HepG2 (cell line): Measurements from ENCODE around the gene ACSL1. TPM values are rescaled to one million over a fixed set of nuclear protein-coding genes. Genes with fewer than 3 reads are reported as not detected.

Experiments used
- ATAC-seq: fragments of 200-7000 bp; cut with Tn5 transposase; 3 replicates; pipeline ENCODE4 v1.9.1; 2020; ENCODE audit warnings: mild to moderate bottlenecking, moderate library complexity
- BruUV-seq: library from RNA; stranded (reverse); fragments of 400-500 nt; replicated peaks from 2 replicates; lab custom pipeline; 2021; lab: Mats Ljungman, UMichigan
- CTCF ChIA-PET: fragments of 300-600 bp; formaldehyde crosslinking; extraction: SDS; loops from one replicate; lab custom pipeline; 2021; ENCODE audit warnings: low total read pairs, inconsistent platforms, low intra/inter-chr PET ratio; lab: Yijun Ruan, JAX
- POLR2A ChIA-PET: fragments of 350-600 bp; sonication (Branson Sonifier 250); formaldehyde crosslinking; loops from one replicate; lab custom pipeline; 2020; ENCODE audit warnings: antibody characterized with exemption, inconsistent platforms; lab: Yijun Ruan, JAX
- DNase-seq: peaks from one replicate; pipeline ENCODE4 v3.0.0-alpha.2; 2015; ENCODE audit warnings: low spot score
- FAIRE-seq: peaks from 3 replicates; lab custom pipeline; 2011; peaks lifted over from hg19 to GRCh38; lab: Jason Lieb, UNC
- H2AFZ ChIP-seq: one replicate; pipeline ENCODE4 v1.6.1; 2011; ENCODE audit warnings: low read length, inconsistent platforms
- H3K27ac ChIP-seq: fragments of 300-600 bp; 3 replicates; pipeline ENCODE4 v1.8.0; 2011; ENCODE audit warnings: mixed run types, mild to moderate bottlenecking, mixed read lengths, low read length, inconsistent platforms; ENCODE audit not compliant: insufficient read depth; ENCODE audit errors: extremely low read length
- H3K27me3 ChIP-seq, 2 experiments: fragments of 200-600 bp in 1 of 2; 2 replicates in 1 of 2; 3 replicates in 1 of 2; pipeline versions ENCODE4 v1.6.0 to v1.8.0; 2011; ENCODE audit warnings: low read length in 2 of 2, mild to moderate bottlenecking in 2 of 2, moderate library complexity in 2 of 2, inconsistent platforms in 1 of 2; ENCODE audit not compliant: insufficient read depth in 2 of 2, control insufficient read depth in 1 of 2
- H3K36me3 ChIP-seq, 2 experiments: fragments of 200-600 bp in 1 of 2; replicated peaks in 1 of 2; 2 replicates in 1 of 2; 3 replicates in 1 of 2; pipeline versions ENCODE4 v1.5.1 to v1.8.0; 2011; ENCODE audit warnings: low read length in 2 of 2, inconsistent platforms in 1 of 2; ENCODE audit not compliant: insufficient read depth in 2 of 2, control insufficient read depth in 1 of 2
- H3K4me1 ChIP-seq: 2 replicates; pipeline ENCODE4 v1.5.1; 2012; ENCODE audit warnings: low read length, inconsistent platforms; ENCODE audit not compliant: insufficient read depth
- H3K4me2 ChIP-seq: 2 replicates; pipeline ENCODE4 v1.6.0; 2011; ENCODE audit warnings: low read depth, low read length, inconsistent platforms
- H3K4me3 ChIP-seq, 3 experiments: fragments of 200-600 bp in 1 of 3; sonication (generic), shearing (Covaris generic) in 1 of 3; replicated peaks in 1 of 3; 2 replicates each; pipeline ENCODE4 v1.5.1; 2011 to 2016; ENCODE audit warnings: low read length in 3 of 3, inconsistent platforms in 2 of 3, low read depth in 2 of 3, mild to moderate bottlenecking in 2 of 3, control low read depth in 1 of 3, mixed read lengths in 1 of 3; ENCODE audit not compliant: insufficient read depth in 1 of 3
- H3K79me2 ChIP-seq: one replicate; pipeline ENCODE4 v1.6.1; 2011; ENCODE audit warnings: low read length, inconsistent platforms; ENCODE audit not compliant: insufficient read depth
- H3K9ac ChIP-seq: 2 replicates; pipeline ENCODE4 v1.6.0; 2011; ENCODE audit warnings: mild to moderate bottlenecking, low read depth, low read length, inconsistent platforms; ENCODE audit not compliant: insufficient read depth
- H3K9me3 ChIP-seq: 2 replicates; pipeline ENCODE4 v1.5.1; 2012; ENCODE audit warnings: mild to moderate bottlenecking, low read length
- H4K20me1 ChIP-seq: 2 replicates; pipeline ENCODE4 v1.6.0; 2011; ENCODE audit warnings: inconsistent platforms, mild to moderate bottlenecking, low read length, moderate library complexity; ENCODE audit not compliant: insufficient read depth
- KIAA2018 ChIP-seq: sonication (generic); formaldehyde crosslinking; IDR thresholded peaks from 2 replicates; pipeline ENCODE4 v1.5.0; 2020; ENCODE audit warnings: mild to moderate bottlenecking, missing genetic modification reagents, borderline replicate concordance
- MED13 ChIP-seq: sonication (generic); formaldehyde crosslinking; IDR thresholded peaks from 2 replicates; pipeline ENCODE4 v1.5.0; 2020; ENCODE audit warnings: missing genetic modification reagents
- MYC ChIP-seq: sonication (generic); formaldehyde crosslinking; IDR thresholded peaks from 2 replicates; pipeline ENCODE4 v1.9.0; 2021; ENCODE audit warnings: missing genetic modification reagents, borderline replicate concordance
- NFATC3 ChIP-seq: sonication (generic); formaldehyde crosslinking; IDR thresholded peaks from 2 replicates; pipeline ENCODE4 v1.5.1; 2020; ENCODE audit warnings: mild to moderate bottlenecking, missing genetic modification reagents
- NR1H2 ChIP-seq: sonication (generic); formaldehyde crosslinking; IDR thresholded peaks from 2 replicates; pipeline ENCODE4 v1.8.1; 2022; ENCODE audit warnings: low read depth, missing genetic modification reagents, borderline replicate concordance
- SNRNP70 ChIP-seq: fragments of 200-400 bp; formaldehyde crosslinking; IDR thresholded peaks from 2 replicates; pipeline ENCODE4 v1.6.1; 2017; ENCODE audit warnings: mild to moderate bottlenecking, low read depth, low read length, moderate library complexity
- XBP1 ChIP-seq: sonication (generic); formaldehyde crosslinking; IDR thresholded peaks from 2 replicates; pipeline ENCODE4 v1.5.0; 2020; ENCODE audit warnings: missing genetic modification reagents
- ZMYM4 ChIP-seq: sonication (generic); formaldehyde crosslinking; IDR thresholded peaks from 2 replicates; pipeline ENCODE4 v1.8.1; 2023; ENCODE audit warnings: mild to moderate bottlenecking, missing genetic modification reagents
- ZNF510 ChIP-seq: sonication (generic); formaldehyde crosslinking; IDR thresholded peaks from 2 replicates; pipeline ENCODE4 v1.4.0; 2020; ENCODE audit warnings: low read depth, mild to moderate bottlenecking, missing genetic modification reagents
- ZNF761 ChIP-seq: sonication (generic); formaldehyde crosslinking; conservative IDR thresholded peaks from 2 replicates; pipeline ENCODE4 v1.4.0; 2020; ENCODE audit warnings: mild to moderate bottlenecking, missing genetic modification reagents
- WGBS: methylation state at CpG from one replicate; pipeline ENCODE4 v1.1.6; 2017; ENCODE audit warnings: low lambda C conversion rate; 5-methylcytosine and 5-hydroxymethylcytosine counted together
- in situ Hi-C: cut with HindIII; loops from 2 replicates; pipeline ENCODE4 v1.10.0; 2017; ENCODE audit warnings: low pct_unique_long_range_greater_than_20kb; ENCODE audit not compliant: extremely low pct_ligation_motif_present
- intact Hi-C: fragments of 100-400 bp; cut with micrococcal nuclease; formaldehyde crosslinking; loops from one replicate; pipeline ENCODE4 v1.10.0; 2022; ENCODE audit not compliant: unreplicated experiment
- polyA plus RNA-seq, 8 experiments: library from polyadenylated mRNA; depleted of rRNA in 3 of 8; stranded (reverse) in 7 of 8; unstranded in 1 of 8; fragments of >200 nt; fragmentation: Illumina TruSeq in 4 of 8; extraction: Trizol in 4 of 8; gene quantifications; 2 replicates each; pipeline versions ENCODE4 v1.2.1 to v1.2.3, GENCODE V29; 2011 to 2016; ENCODE audit warnings: low read depth in 4 of 8, missing spikeins in 1 of 8, mixed read lengths in 1 of 8; ENCODE audit not compliant: insufficient read depth in 1 of 8
- total RNA-seq, 5 experiments: library from RNA; depleted of rRNA; stranded (reverse); fragments of >200 nt; fragmentation: Illumina TruSeq; extraction: Trizol; gene quantifications; 2 replicates each; pipeline ENCODE4 v1.2.3, GENCODE V29; 2016; ENCODE audit warnings: low read depth in 1 of 5
- TF ChIP-seq, protein P1 (sequence below): sonication (generic); formaldehyde crosslinking; IDR thresholded peaks from 2 replicates; pipeline ENCODE4 v1.4.0; 2020; ENCODE audit warnings: missing genetic modification reagents, mild to moderate bottlenecking, borderline replicate concordance
- TF ChIP-seq, protein P2 (sequence below): sonication (generic); formaldehyde crosslinking; IDR thresholded peaks from 2 replicates; pipeline ENCODE4 v1.8.1; 2023; ENCODE audit warnings: missing genetic modification reagents, inconsistent platforms, borderline replicate concordance

ACSL1 gene
- total and polyA plus RNA-seq, 2 of the 13 experiments (the other 11 are each of a cell fraction or from before 2014, with no cell fraction given): 10.0 to 29.8 TPM

DNA sequence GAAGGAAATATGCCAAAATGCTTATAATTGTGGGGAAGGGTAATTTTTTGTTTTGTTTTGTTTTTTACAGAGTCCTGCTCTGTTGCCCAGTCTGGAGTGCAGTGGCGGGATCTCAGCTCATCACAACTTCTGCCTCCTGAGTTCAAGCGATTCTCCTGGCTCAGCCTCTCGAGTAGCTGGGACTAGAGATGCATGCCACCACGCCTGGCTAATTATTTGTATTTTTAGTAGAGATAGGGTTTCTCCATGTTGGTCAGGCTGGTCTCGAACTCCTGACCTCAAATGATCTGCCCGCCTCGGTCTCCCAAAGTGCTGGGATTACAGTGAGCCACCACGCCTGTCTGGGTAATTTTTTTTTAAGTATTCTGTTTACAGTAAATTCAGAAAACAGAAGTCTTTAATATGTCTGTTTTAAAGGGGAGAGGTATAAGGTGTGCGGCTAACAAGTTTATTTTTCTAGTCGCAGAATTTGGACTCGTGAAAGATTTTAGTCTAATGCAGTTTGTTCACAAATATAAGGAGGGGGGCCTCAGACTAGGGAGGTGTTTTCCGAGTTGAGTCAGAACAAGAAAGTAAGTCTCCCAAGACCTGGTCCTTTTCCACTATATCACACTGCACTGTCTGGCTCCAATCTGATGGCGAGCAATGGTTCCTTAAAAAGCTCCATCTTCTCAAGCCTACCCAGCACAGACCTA lies 1.5 kb downstream of the ACSL1 start (continued):
- TF ChIP-seq KIAA2018 (CRISPR knock-in tag): no peak
- no peak for TF ChIP-seq NR1H2
- no peak for TF ChIP-seq XBP1 (CRISPR knock-in tag)
- TF ChIP-seq, all 625 proteins: peak for 0

DNA sequence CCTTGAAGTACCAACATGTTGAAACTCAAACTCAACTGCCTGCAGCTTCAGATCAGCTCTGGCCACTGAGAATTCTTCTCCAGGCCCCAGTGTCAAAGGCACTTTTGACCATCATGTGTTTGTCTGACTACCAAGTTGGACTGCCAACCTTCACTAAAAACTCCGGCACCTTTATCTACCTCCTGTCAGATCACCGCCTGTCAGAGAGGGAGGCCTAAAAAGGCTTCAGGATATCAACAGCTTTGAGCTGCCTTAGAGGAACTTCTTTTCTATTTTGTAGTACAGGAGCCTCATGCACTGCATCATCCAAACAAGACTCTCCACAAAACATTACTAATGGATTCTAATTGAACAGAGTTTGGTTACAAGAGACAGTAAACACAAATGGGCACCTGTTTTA lies 2.8 kb downstream of the ACSL1 start:
- Histone ChIP-seq H3K27ac (no peak overlapping the region), H3K4me1 (peaks cover 70% of the 10 kb centered on the region), H3K36me3 (no peaks in the 10 kb centered on the region), H3K79me2 (peaks cover 9% of the 10 kb centered on the region), H3K4me3 (no peak overlapping the region), H2AFZ (no peak overlapping the region), H4K20me1 (0 out of 2 replicates have a peak, but pooled peaks cover 4% of the 10 kb centered on the region), H3K9ac (no peak overlapping the region), H3K9me3 (no peaks in the 10 kb centered on the region), H3K4me2 (no peak overlapping the region), H3K27me3 (peaks cover 0 to 3% of the 10 kb centered on the region in 2 experiments; a peak in 1 of 5 replicates)
- no peak for FAIRE-seq
- BruUV-seq: no TSS peak
- POLR2A ChIA-PET: interaction anchor here (1.9 kb wide), 1 partner anchor 9 kb away, joined by 10 read pairs; no protein-coding TSS in a partner anchor
- CTCF ChIA-PET: no interaction called here
- WGBS: 60% methylated on average over 2 of the region's 2 CpGs
- no peak for ATAC-seq
- no peak for DNase-seq
- intact Hi-C loops: no loop called here
- in situ Hi-C loops: loop anchor here (10.0 kb wide), 1 partner anchor 78 kb away; no protein-coding TSS in a partner anchor
- TF ChIP-seq ZNF761 (CRISPR knock-in tag): no peak
- TF ChIP-seq, protein P1, sequence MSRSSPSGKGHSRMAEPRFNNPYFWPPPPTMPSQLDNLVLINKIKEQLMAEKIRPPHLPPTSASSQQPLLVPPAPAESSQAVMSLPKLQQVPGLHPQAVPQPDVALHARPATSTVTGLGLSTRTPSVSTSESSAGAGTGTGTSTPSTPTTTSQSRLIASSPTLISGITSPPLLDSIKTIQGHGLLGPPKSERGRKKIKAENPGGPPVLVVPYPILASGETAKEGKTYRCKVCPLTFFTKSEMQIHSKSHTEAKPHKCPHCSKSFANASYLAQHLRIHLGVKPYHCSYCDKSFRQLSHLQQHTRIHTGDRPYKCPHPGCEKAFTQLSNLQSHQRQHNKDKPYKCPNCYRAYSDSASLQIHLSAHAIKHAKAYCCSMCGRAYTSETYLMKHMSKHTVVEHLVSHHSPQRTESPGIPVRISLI (CRISPR knock-in tag): no peak
- TF ChIP-seq ZNF510 (CRISPR knock-in tag): no peak
- no peak for TF ChIP-seq ZMYM4 (CRISPR knock-in tag)
- TF ChIP-seq, protein P2, sequence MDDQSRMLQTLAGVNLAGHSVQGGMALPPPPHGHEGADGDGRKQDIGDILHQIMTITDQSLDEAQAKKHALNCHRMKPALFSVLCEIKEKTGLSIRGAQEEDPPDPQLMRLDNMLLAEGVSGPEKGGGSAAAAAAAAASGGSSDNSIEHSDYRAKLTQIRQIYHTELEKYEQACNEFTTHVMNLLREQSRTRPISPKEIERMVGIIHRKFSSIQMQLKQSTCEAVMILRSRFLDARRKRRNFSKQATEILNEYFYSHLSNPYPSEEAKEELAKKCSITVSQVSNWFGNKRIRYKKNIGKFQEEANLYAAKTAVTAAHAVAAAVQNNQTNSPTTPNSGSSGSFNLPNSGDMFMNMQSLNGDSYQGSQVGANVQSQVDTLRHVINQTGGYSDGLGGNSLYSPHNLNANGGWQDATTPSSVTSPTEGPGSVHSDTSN (CRISPR knock-in tag): no peak
- no peak for TF ChIP-seq NFATC3 (CRISPR knock-in tag)
- no peak for TF ChIP-seq MED13
- no peak for TF ChIP-seq SNRNP70
- TF ChIP-seq MYC: no peak
